ENCODE results near the gene RPLP2. TPM values are rescaled to one million over a fixed set of nuclear protein-coding genes. Genes with fewer than 3 reads are reported as not detected.

The RPLP2 gene
- total and polyA plus RNA-seq, 2 experiments from 2014 or later = 496 to 523 TPM

- no peak overlapping the region for H3K27ac ChIP-seq
- DNase-seq (ENCODE audit: low read depth in 1 of 2, low spot score in 1 of 2) = no peak
- TF ChIP-seq CTCF (IDR thresholded peaks at IDR 0.05; ENCODE audit: low read depth, low read length) = no peak
- H3K27me3 ChIP-seq = no peaks in the 10 kb centered on the region
- peaks cover 33% of the 10 kb centered on the region for H3K36me3 ChIP-seq
- H3K4me1 ChIP-seq (ENCODE audit: low read depth) = peaks cover 17% of the 10 kb centered on the region
- no peaks in the 10 kb centered on the region for H3K9me3 ChIP-seq (ENCODE audit: low read depth)
- no peak overlapping the region for H3K4me3 ChIP-seq
Measured at GRCh38 chr11:839280-839623, 29.5 kb downstream of the RPLP2 start.

- no peak for DNase-seq (ENCODE audit: low read depth in 1 of 2, low spot score in 1 of 2)
- Histone ChIP-seq H3K4me3 (no peak overlapping the region), H3K36me3 (peaks cover 33% of the 10 kb centered on the region)
Measured at GRCh38 chr11:839875-840617, 30.3 kb downstream of the RPLP2 start.

GRCh38 chr11:841981-842369 is 32.2 kb downstream of the RPLP2 start:
- Histone ChIP-seq H3K4me1 (ENCODE audit: low read depth) (peaks cover 28% of the 10 kb centered on the region), H3K9me3 (ENCODE audit: low read depth) (no peaks in the 10 kb centered on the region)

More at GRCh38 chr11:839875-840617, 30.3 kb downstream of the RPLP2 start:
- Histone ChIP-seq H3K27ac (no peak overlapping the region), H3K27me3 (no peaks in the 10 kb centered on the region), H3K9me3 (ENCODE audit: low read depth) (no peaks in the 10 kb centered on the region), H3K4me1 (ENCODE audit: low read depth) (peaks cover 24% of the 10 kb centered on the region)
- TF ChIP-seq CTCF (IDR thresholded peaks at IDR 0.05; ENCODE audit: low read depth, low read length) = peak; percentile 45

GRCh38 chr11:842370-843002 is 32.7 kb downstream of the RPLP2 start, which contains the start of the genes POLR2L and TSPAN4:
Gene POLR2L (minus strand): TSS chr11:842529. CDS start chr11:842508, 21 bp downstream.
Gene TSPAN4 (plus strand): TSS chr11:842852. CDS start chr11:850305, 7,453 bp downstream.
- no peak for TF ChIP-seq CTCF (IDR thresholded peaks at IDR 0.05; ENCODE audit: low read depth, low read length)
- peak; percentile 94 to 95 for DNase-seq (ENCODE audit: low read depth in 1 of 2, low spot score in 1 of 2)
- H3K9me3 ChIP-seq (ENCODE audit: low read depth) = no peaks in the 10 kb centered on the region
- no peaks in the 10 kb centered on the region for H3K27me3 ChIP-seq
- peak within 1 kb of the TSS; percentile 99 for H3K27ac ChIP-seq
- H3K4me3 ChIP-seq = peak within 1 kb of the TSS; percentile 98
- peaks cover 22% of the 10 kb centered on the region for H3K36me3 ChIP-seq
- H3K4me1 ChIP-seq (ENCODE audit: low read depth) = peaks cover 28% of the 10 kb centered on the region

More at GRCh38 chr11:841981-842369, 32.2 kb downstream of the RPLP2 start:
- peak overlapping the region; percentile 99 for H3K27ac ChIP-seq
- no peaks in the 10 kb centered on the region for H3K27me3 ChIP-seq
- no peak for DNase-seq (ENCODE audit: low read depth in 1 of 2, low spot score in 1 of 2)
- peaks cover 27% of the 10 kb centered on the region for H3K36me3 ChIP-seq
- no peak for TF ChIP-seq CTCF (IDR thresholded peaks at IDR 0.05; ENCODE audit: low read depth, low read length)
- peak overlapping the region; percentile 98 for H3K4me3 ChIP-seq

GRCh38 chr11:843086-843734 is 33.4 kb downstream of the RPLP2 start:
- Histone ChIP-seq H3K4me3 (peak overlapping the region; percentile 98), H3K4me1 (ENCODE audit: low read depth) (peaks cover 28% of the 10 kb centered on the region), H3K36me3 (peaks cover 17% of the 10 kb centered on the region), H3K9me3 (ENCODE audit: low read depth) (no peaks in the 10 kb centered on the region), H3K27me3 (no peaks in the 10 kb centered on the region), H3K27ac (peak overlapping the region; percentile 89)
- no peak for DNase-seq (ENCODE audit: low read depth in 1 of 2, low spot score in 1 of 2)
- no peak for TF ChIP-seq CTCF (IDR thresholded peaks at IDR 0.05; ENCODE audit: low read depth, low read length)
